GM12878 (cell line): ENCODE measurements around the gene HTRA3. TPM values are rescaled to one million over a fixed set of nuclear protein-coding genes. Genes with fewer than 3 reads are reported as not detected.
A peak's percentile ranks its signal among the peaks of the same experiment; 100 is the strongest.

Experiments
- GATAD2B ChIP-seq: fragments of 450-650 bp; conservative IDR thresholded peaks from 2 replicates; pipeline ENCODE4 v1.6.1; 2017; ENCODE audit warnings: low read depth, mild to moderate bottlenecking, moderate library complexity
- MYC ChIP-seq: IDR thresholded peaks from 2 replicates; pipeline ENCODE4 v1.6.1; 2011; ENCODE audit warnings: mild to moderate bottlenecking, low read length, moderate library complexity, inconsistent platforms; ENCODE audit not compliant: insufficient read depth, insufficient replicate concordance, insufficient read length, severe bottlenecking
- TBL1XR1 ChIP-seq: IDR thresholded peaks from 2 replicates; pipeline ENCODE4 v1.6.1; 2012; ENCODE audit warnings: low read depth, low read length, improper control_type of control experiment
- polyA plus RNA-seq, 11 experiments: library from polyadenylated mRNA; depleted of rRNA in 4 of 11; unstranded in 6 of 11; stranded (reverse) in 5 of 11; fragments of >200 nt; fragmentation: Nextera tagmentation in 4 of 11; fragmentation: Illumina TruSeq in 1 of 11; extraction: Ambion mirVana in 4 of 11; extraction: Trizol in 1 of 11; gene quantifications; 1 replicate in 1 of 11; 2 replicates in 10 of 11; pipeline versions ENCODE4 v1.2.1 to v1.2.3, GENCODE V29; 2011 to 2016; ENCODE audit warnings: inconsistent platforms in 2 of 11, missing spikeins in 2 of 11, low read depth in 1 of 11
- total RNA-seq, 4 experiments: library from RNA; depleted of rRNA in 3 of 4; stranded (reverse); fragments of >200 nt in 3 of 4; fragmentation: Illumina TruSeq in 1 of 4; extraction: Trizol in 1 of 4; gene quantifications; 2 replicates each; pipeline versions ENCODE4 v1.2.1 to v1.2.3, GENCODE V29; 2013 to 2021
- TF ChIP-seq, protein P1 (sequence below): fragments of 450-650 bp; IDR thresholded peaks from 2 replicates; pipeline ENCODE4 v1.6.1; 2017; ENCODE audit warnings: mild to moderate bottlenecking, moderate library complexity
- TF ChIP-seq, protein P2 (sequence below): IDR thresholded peaks from 2 replicates; pipeline ENCODE4 v1.6.1; 2012; ENCODE audit warnings: low read depth, low read length, improper control_type of control experiment

Gene HTRA3
- total and polyA plus RNA-seq, 10 of the 15 experiments (the other 5 are each of a cell fraction or from before 2014, with no cell fraction given): 0.04 to 1.2 (median 0.08) TPM; not detected in 7

DNA sequence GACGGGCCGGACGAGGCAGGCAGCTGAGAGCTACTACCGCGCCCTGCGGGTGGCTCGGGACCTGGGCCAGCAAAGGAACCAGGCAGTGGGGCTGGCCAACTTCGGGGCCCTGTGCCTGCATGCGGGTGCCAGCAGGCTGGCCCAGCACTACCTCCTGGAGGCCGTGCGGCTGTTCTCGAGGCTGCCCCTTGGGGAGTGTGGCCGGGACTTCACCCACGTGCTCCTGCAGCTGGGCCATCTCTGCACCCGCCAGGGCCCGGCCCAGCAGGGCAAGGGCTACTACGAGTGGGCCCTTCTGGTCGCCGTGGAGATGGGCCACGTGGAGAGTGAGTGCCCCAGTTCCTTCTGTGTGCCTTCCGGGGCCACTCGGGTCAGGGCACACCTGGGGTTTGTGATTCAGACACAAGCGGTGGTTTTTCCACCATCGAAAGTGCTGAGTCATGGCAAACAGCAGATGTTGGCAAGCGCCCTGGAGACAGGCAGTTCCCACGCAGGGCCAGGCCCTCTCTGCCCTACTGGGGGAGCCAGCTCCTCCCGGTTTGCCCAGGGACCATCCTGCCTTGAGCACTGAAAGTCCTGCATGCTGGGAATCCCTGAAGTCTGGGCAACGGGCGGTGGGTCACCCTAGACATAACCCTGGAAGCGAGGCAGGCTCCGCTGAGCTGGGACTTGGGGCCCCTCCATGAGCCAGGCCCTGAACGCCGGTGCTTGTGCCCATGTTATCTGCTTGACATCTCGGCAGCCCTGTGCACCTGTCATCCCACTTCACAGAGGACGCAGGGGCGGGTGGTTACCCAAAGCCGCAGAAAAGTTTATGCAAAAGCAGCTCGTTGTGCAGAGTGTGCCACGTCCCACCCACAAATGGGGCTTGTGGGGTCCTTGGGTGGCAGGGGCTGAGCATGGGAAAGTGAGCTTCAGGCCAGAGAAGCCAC, 41.0 kb upstream of the HTRA3 start (continued):
- TF ChIP-seq, protein P1, sequence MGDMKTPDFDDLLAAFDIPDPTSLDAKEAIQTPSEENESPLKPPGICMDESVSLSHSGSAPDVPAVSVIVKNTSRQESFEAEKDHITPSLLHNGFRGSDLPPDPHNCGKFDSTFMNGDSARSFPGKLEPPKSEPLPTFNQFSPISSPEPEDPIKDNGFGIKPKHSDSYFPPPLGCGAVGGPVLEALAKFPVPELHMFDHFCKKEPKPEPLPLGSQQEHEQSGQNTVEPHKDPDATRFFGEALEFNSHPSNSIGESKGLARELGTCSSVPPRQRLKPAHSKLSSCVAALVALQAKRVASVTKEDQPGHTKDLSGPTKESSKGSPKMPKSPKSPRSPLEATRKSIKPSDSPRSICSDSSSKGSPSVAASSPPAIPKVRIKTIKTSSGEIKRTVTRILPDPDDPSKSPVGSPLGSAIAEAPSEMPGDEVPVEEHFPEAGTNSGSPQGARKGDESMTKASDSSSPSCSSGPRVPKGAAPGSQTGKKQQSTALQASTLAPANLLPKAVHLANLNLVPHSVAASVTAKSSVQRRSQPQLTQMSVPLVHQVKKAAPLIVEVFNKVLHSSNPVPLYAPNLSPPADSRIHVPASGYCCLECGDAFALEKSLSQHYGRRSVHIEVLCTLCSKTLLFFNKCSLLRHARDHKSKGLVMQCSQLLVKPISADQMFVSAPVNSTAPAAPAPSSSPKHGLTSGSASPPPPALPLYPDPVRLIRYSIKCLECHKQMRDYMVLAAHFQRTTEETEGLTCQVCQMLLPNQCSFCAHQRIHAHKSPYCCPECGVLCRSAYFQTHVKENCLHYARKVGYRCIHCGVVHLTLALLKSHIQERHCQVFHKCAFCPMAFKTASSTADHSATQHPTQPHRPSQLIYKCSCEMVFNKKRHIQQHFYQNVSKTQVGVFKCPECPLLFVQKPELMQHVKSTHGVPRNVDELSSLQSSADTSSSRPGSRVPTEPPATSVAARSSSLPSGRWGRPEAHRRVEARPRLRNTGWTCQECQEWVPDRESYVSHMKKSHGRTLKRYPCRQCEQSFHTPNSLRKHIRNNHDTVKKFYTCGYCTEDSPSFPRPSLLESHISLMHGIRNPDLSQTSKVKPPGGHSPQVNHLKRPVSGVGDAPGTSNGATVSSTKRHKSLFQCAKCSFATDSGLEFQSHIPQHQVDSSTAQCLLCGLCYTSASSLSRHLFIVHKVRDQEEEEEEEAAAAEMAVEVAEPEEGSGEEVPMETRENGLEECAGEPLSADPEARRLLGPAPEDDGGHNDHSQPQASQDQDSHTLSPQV: 0 out of 2 replicates have a peak, but pooled peaks have one; percentile 39
- TF ChIP-seq MYC (peak; percentile 81), TBL1XR1 (no peak), GATAD2B (peak; percentile 91)
- TF ChIP-seq, protein P2, sequence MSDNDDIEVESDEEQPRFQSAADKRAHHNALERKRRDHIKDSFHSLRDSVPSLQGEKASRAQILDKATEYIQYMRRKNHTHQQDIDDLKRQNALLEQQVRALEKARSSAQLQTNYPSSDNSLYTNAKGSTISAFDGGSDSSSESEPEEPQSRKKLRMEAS: peak; percentile 49; the same call in 1 of the 2 replicates
